ENCODE results near the gene FGR.
A peak's percentile ranks its signal among the peaks of the same experiment; 100 is the strongest.
"Not testable (repeated sequence)": the region's sequence is repeated elsewhere in the genome, so short reads cannot be mapped to it uniquely, and the experiment has no call there.

FGR gene

GRCh38 chr1:27634985-27635367, at the start of gene FGR:
FGR (minus strand) TSS chr1:27635185; CDS start chr1:27623916, 11,269 bp downstream.
- DNase-seq: no peak

- DNase-seq: no peak
Measured at GRCh38 chr1:27684176-27684575, 49.2 kb upstream of the FGR start.

- DNase-seq: no peak
Measured at GRCh38 chr1:27682351-27682944, 47.5 kb upstream of the FGR start.

- not testable (repeated sequence) for DNase-seq
Measured at GRCh38 chr1:27681580-27681979, 46.6 kb upstream of the FGR start.

- not testable (repeated sequence) for DNase-seq
Measured at GRCh38 chr1:27680225-27680791, 45.3 kb upstream of the FGR start.

GRCh38 chr1:27678747-27679146, 43.8 kb upstream of the FGR start:
- DNase-seq: no peak

- no peak for DNase-seq
Measured at GRCh38 chr1:27676410-27676809, 41.4 kb upstream of the FGR start.

- DNase-seq: no peak
Measured at GRCh38 chr1:27672750-27673112, 37.7 kb upstream of the FGR start.

GRCh38 chr1:27671964-27672749, 37.2 kb upstream of the FGR start, which contains the start of gene IFI6:
IFI6 (minus strand) TSS chr1:27672192; CDS start chr1:27669314, 2,878 bp downstream.
- peak; percentile 66 to 78 for DNase-seq

- DNase-seq: no peak
Measured at GRCh38 chr1:27669876-27670275, 34.9 kb upstream of the FGR start.

- DNase-seq: peak; percentile 93 to 95
Measured at GRCh38 chr1:27668808-27669723, 34.1 kb upstream of the FGR start.

- DNase-seq: no peak
Measured at GRCh38 chr1:27668121-27668807, 33.3 kb upstream of the FGR start.

- no peak for DNase-seq
Measured at GRCh38 chr1:27666791-27667254, 31.8 kb upstream of the FGR start.

- no peak for DNase-seq
Measured at GRCh38 chr1:27666294-27666693, 31.3 kb upstream of the FGR start.

- no peak for DNase-seq
Measured at GRCh38 chr1:27665016-27665651, 30.1 kb upstream of the FGR start.

- no peak for DNase-seq
Measured at GRCh38 chr1:27664291-27664690, 29.3 kb upstream of the FGR start.

- DNase-seq: peak; percentile 95 to 96
Measured at GRCh38 chr1:27662707-27663393, 27.9 kb upstream of the FGR start.

GRCh38 chr1:27662261-27662660, 27.3 kb upstream of the FGR start:
- DNase-seq: no peak

- DNase-seq: no peak
Measured at GRCh38 chr1:27661412-27662075, 26.6 kb upstream of the FGR start.

GRCh38 chr1:27660300-27660835, 25.4 kb upstream of the FGR start:
- peak in 1 of 2 experiments; percentile 23 for DNase-seq
